HepG2 (cell line): ENCODE data around the gene LIMA1. TPM values are rescaled to one million over a fixed set of nuclear protein-coding genes. Genes with fewer than 3 reads are reported as not detected.

ENCODE experiments used
- CHCHD3 ChIP-seq: sonication (generic); formaldehyde crosslinking; IDR thresholded peaks from 2 replicates; pipeline ENCODE4 v1.8.0; 2022; ENCODE audit warnings: mild to moderate bottlenecking, missing genetic modification reagents, moderate library complexity
- CREBL2 ChIP-seq: sonication (generic); formaldehyde crosslinking; IDR thresholded peaks from 2 replicates; pipeline ENCODE4 v1.8.1; 2023; ENCODE audit warnings: missing genetic modification reagents, mild to moderate bottlenecking, borderline replicate concordance
- EED ChIP-seq: sonication (generic); formaldehyde crosslinking; IDR thresholded peaks from 2 replicates; pipeline ENCODE4 v1.5.0; 2020; ENCODE audit warnings: mild to moderate bottlenecking, missing genetic modification reagents
- ELK4 ChIP-seq: sonication (generic); formaldehyde crosslinking; IDR thresholded peaks from 2 replicates; pipeline ENCODE4 v1.9.0; 2021; ENCODE audit warnings: missing genetic modification reagents, borderline replicate concordance
- GABPA ChIP-seq, 2 experiments: IDR thresholded peaks; 2 replicates each; pipeline ENCODE4 v1.6.1; 2011 to 2016; ENCODE audit warnings: low read depth in 2 of 2, low read length in 1 of 2, missing biosample characterization in 1 of 2, missing genetic modification characterization in 1 of 2
- KLF13 ChIP-seq: sonication (generic); formaldehyde crosslinking; IDR thresholded peaks from 2 replicates; pipeline ENCODE4 v1.4.0; 2020; ENCODE audit warnings: mild to moderate bottlenecking, missing genetic modification reagents
- MIXL1 ChIP-seq: IDR thresholded peaks from 2 replicates; pipeline ENCODE4 v1.6.1; 2016
- MTF2 ChIP-seq: sonication (generic); formaldehyde crosslinking; IDR thresholded peaks from 2 replicates; pipeline ENCODE4 v1.5.0; 2020; ENCODE audit warnings: missing genetic modification reagents, borderline replicate concordance
- MYC ChIP-seq: sonication (generic); formaldehyde crosslinking; IDR thresholded peaks from 2 replicates; pipeline ENCODE4 v1.9.0; 2021; ENCODE audit warnings: missing genetic modification reagents, borderline replicate concordance
- REL ChIP-seq: sonication (generic); formaldehyde crosslinking; conservative IDR thresholded peaks from 2 replicates; pipeline ENCODE4 v1.8.0; 2022; ENCODE audit warnings: mild to moderate bottlenecking, missing genetic modification reagents, moderate library complexity
- RERE ChIP-seq: IDR thresholded peaks from 2 replicates; pipeline ENCODE4 v1.6.1; 2016; ENCODE audit warnings: low read depth, missing genetic modification reagents, missing compliant biosample characterization
- SOX5 ChIP-seq: IDR thresholded peaks from 2 replicates; pipeline ENCODE4 v1.6.1; 2016; ENCODE audit warnings: borderline replicate concordance
- STAT5B ChIP-seq: sonication (generic); formaldehyde crosslinking; IDR thresholded peaks from 2 replicates; pipeline ENCODE4 v1.4.0; 2020; ENCODE audit warnings: missing genetic modification reagents
- ZBTB34 ChIP-seq: sonication (generic); formaldehyde crosslinking; IDR thresholded peaks from 2 replicates; pipeline ENCODE4 v1.8.0; 2022; ENCODE audit warnings: mild to moderate bottlenecking, missing genetic modification reagents
- ZIK1 ChIP-seq: sonication (generic); formaldehyde crosslinking; IDR thresholded peaks from 2 replicates; pipeline ENCODE4 v1.5.0; 2020; ENCODE audit warnings: mild to moderate bottlenecking, low read depth, missing genetic modification reagents, borderline replicate concordance
- ZNF234 ChIP-seq: sonication (generic); formaldehyde crosslinking; conservative IDR thresholded peaks from 2 replicates; pipeline ENCODE4 v1.5.1; 2020; ENCODE audit warnings: mild to moderate bottlenecking, missing genetic modification reagents
- ZNF343 ChIP-seq: sonication (generic); formaldehyde crosslinking; IDR thresholded peaks from 2 replicates; pipeline ENCODE4 v1.4.0; 2020; ENCODE audit warnings: mild to moderate bottlenecking, missing genetic modification reagents
- ZNF367 ChIP-seq: sonication (generic); formaldehyde crosslinking; IDR thresholded peaks from 2 replicates; pipeline ENCODE4 v1.4.0; 2020; ENCODE audit warnings: missing genetic modification reagents, borderline replicate concordance
- ZNF577 ChIP-seq: sonication (generic); formaldehyde crosslinking; IDR thresholded peaks from 2 replicates; pipeline ENCODE4 v1.4.0; 2020; ENCODE audit warnings: mild to moderate bottlenecking, low read depth, missing genetic modification reagents, borderline replicate concordance
- ZNF580 ChIP-seq: IDR thresholded peaks from 2 replicates; pipeline ENCODE4 v1.6.1; 2016; ENCODE audit warnings: low read depth, borderline replicate concordance
- ZNF746 ChIP-seq: sonication (generic); formaldehyde crosslinking; IDR thresholded peaks from 2 replicates; pipeline ENCODE4 v1.8.0; 2022; ENCODE audit warnings: mild to moderate bottlenecking, missing genetic modification reagents
- polyA plus RNA-seq, 8 experiments: library from polyadenylated mRNA; depleted of rRNA in 3 of 8; stranded (reverse) in 7 of 8; unstranded in 1 of 8; fragments of >200 nt; fragmentation: Illumina TruSeq in 4 of 8; extraction: Trizol in 4 of 8; gene quantifications; 2 replicates each; pipeline versions ENCODE4 v1.2.1 to v1.2.3, GENCODE V29; 2011 to 2016; ENCODE audit warnings: low read depth in 4 of 8, missing spikeins in 1 of 8, mixed read lengths in 1 of 8; ENCODE audit not compliant: insufficient read depth in 1 of 8
- total RNA-seq, 5 experiments: library from RNA; depleted of rRNA; stranded (reverse); fragments of >200 nt; fragmentation: Illumina TruSeq; extraction: Trizol; gene quantifications; 2 replicates each; pipeline ENCODE4 v1.2.3, GENCODE V29; 2016; ENCODE audit warnings: low read depth in 1 of 5

The LIMA1 gene
- total and polyA plus RNA-seq, 2 of the 13 experiments (the other 11 are each of a cell fraction or from before 2014, with no cell fraction given) = 13.0 to 19.8 TPM

- TF ChIP-seq RERE (CRISPR knock-in tag) (no peak), ZNF367 (CRISPR knock-in tag) (no peak), SOX5 (CRISPR knock-in tag) (peak; percentile 57; the same call in 1 of the 2 replicates), ELK4 (CRISPR knock-in tag) (no peak), ZNF234 (CRISPR knock-in tag) (no peak), MYC (no peak), GABPA (IDR thresholded peaks at IDR 0.05; ENCODE audit: low read depth, low read length) (no peak), GABPA (CRISPR knock-in tag; IDR thresholded peaks at IDR 0.05; ENCODE audit: low read depth) (no peak), CREBL2 (CRISPR knock-in tag) (no peak), MTF2 (CRISPR knock-in tag) (no peak), ZIK1 (CRISPR knock-in tag) (no peak), ZBTB34 (CRISPR knock-in tag) (no peak), ZNF746 (CRISPR knock-in tag) (no peak), ZNF343 (CRISPR knock-in tag) (no peak), CHCHD3 (CRISPR knock-in tag) (no peak), REL (CRISPR knock-in tag) (no peak), STAT5B (no peak), KLF13 (no peak), EED (CRISPR knock-in tag) (no peak), ZNF580 (CRISPR knock-in tag) (no peak), MIXL1 (CRISPR knock-in tag) (no peak; the same call in 1 of the 2 replicates), ZNF577 (CRISPR knock-in tag) (no peak)
Measured at GRCh38 chr12:50188241-50188781, 95.0 kb downstream of the LIMA1 start (continued).
